ENCODE results near the gene ALG14.
A peak's percentile ranks its signal among the peaks of the same experiment; 100 is the strongest.
"Not testable (repeated sequence)": the region's sequence is repeated elsewhere in the genome, so short reads cannot be mapped to it uniquely, and the experiment has no call there.

The ALG14 gene

GRCh38 chr1:95021805-95022643 lies 50.7 kb downstream of the ALG14 start:
- Mint-ChIP-seq H3K36me3 (peaks cover 12 to 22% of the 10 kb centered on the region in 2 donors), H3K27ac (no peak overlapping the region), H3K9me3 (peaks cover 0 to 2% of the 10 kb centered on the region in 2 donors), H3K27me3 (no peaks in the 10 kb centered on the region), H3K4me1 (peaks cover 7 to 11% of the 10 kb centered on the region in 2 donors), H3K4me3 (no peak overlapping the region)
- DNase-seq = no peak
- ATAC-seq (replicated peaks) = no peak

GRCh38 chr1:95021119-95021518 lies 51.6 kb downstream of the ALG14 start:
- H3K27me3 Mint-ChIP-seq = no peaks in the 10 kb centered on the region
- DNase-seq = no peak
- no peak overlapping the region for H3K27ac Mint-ChIP-seq
- peaks cover 9 to 11% of the 10 kb centered on the region in 2 donors for H3K4me1 Mint-ChIP-seq
- H3K4me3 Mint-ChIP-seq = no peak overlapping the region
- peaks cover 0 to 1% of the 10 kb centered on the region in 2 donors for H3K9me3 Mint-ChIP-seq
- H3K36me3 Mint-ChIP-seq = peaks cover 8 to 18% of the 10 kb centered on the region in 2 donors
- ATAC-seq (replicated peaks) = no peak

- H3K9me3 Mint-ChIP-seq; ATAC-seq (replicated peaks); H3K27ac Mint-ChIP-seq; DNase-seq; H3K27me3 Mint-ChIP-seq; H3K4me3 Mint-ChIP-seq: not testable (repeated sequence)
- peaks cover 2 to 12% of the 10 kb centered on the region in 2 donors for H3K36me3 Mint-ChIP-seq
- peaks cover 13 to 21% of the 10 kb centered on the region in 2 donors for H3K4me1 Mint-ChIP-seq
Measured at GRCh38 chr1:95019466-95019865, 53.3 kb downstream of the ALG14 start.

GRCh38 chr1:95018602-95019369 lies 54.0 kb downstream of the ALG14 start:
- H3K27ac Mint-ChIP-seq = no peak overlapping the region
- H3K4me1 Mint-ChIP-seq = peaks cover 13 to 21% of the 10 kb centered on the region in 2 donors
- no peaks in the 10 kb centered on the region for H3K27me3 Mint-ChIP-seq
- ATAC-seq (replicated peaks) (no peak), DNase-seq (no peak)
- H3K9me3 Mint-ChIP-seq = no peaks in the 10 kb centered on the region
- H3K4me3 Mint-ChIP-seq = no peak overlapping the region
- peaks cover 1 to 8% of the 10 kb centered on the region in 2 donors for H3K36me3 Mint-ChIP-seq

- peaks cover 1 to 7% of the 10 kb centered on the region in 2 donors for H3K36me3 Mint-ChIP-seq
- DNase-seq (no peak), ATAC-seq (replicated peaks) (no peak)
- H3K9me3 Mint-ChIP-seq = no peaks in the 10 kb centered on the region
- H3K27ac Mint-ChIP-seq = no peak overlapping the region
- no peaks in the 10 kb centered on the region for H3K27me3 Mint-ChIP-seq
- no peak overlapping the region for H3K4me3 Mint-ChIP-seq
- H3K4me1 Mint-ChIP-seq = peaks cover 13 to 21% of the 10 kb centered on the region in 2 donors
Measured at GRCh38 chr1:95017775-95018174, 55.0 kb downstream of the ALG14 start.

GRCh38 chr1:95015076-95015475 lies 57.7 kb downstream of the ALG14 start:
- no peak overlapping the region for H3K4me3 Mint-ChIP-seq
- H3K4me1 Mint-ChIP-seq = peaks cover 13 to 21% of the 10 kb centered on the region in 2 donors
- no peak for DNase-seq
- no peaks in the 10 kb centered on the region for H3K9me3 Mint-ChIP-seq
- no peaks in the 10 kb centered on the region for H3K27me3 Mint-ChIP-seq
- H3K36me3 Mint-ChIP-seq = peaks cover 1 to 4% of the 10 kb centered on the region in 2 donors
- no peak for ATAC-seq (replicated peaks)
- no peak overlapping the region for H3K27ac Mint-ChIP-seq

- H3K27me3 Mint-ChIP-seq = no peaks in the 10 kb centered on the region
- peaks cover 13 to 21% of the 10 kb centered on the region in 2 donors for H3K4me1 Mint-ChIP-seq
- no peak overlapping the region for H3K4me3 Mint-ChIP-seq
- H3K27ac Mint-ChIP-seq = no peak overlapping the region
- no peak for ATAC-seq (replicated peaks)
- H3K36me3 Mint-ChIP-seq = peaks cover 1 to 4% of the 10 kb centered on the region in 2 donors
- H3K9me3 Mint-ChIP-seq = no peaks in the 10 kb centered on the region
- DNase-seq = no peak
Measured at GRCh38 chr1:95013950-95014574, 58.7 kb downstream of the ALG14 start.

GRCh38 chr1:95012389-95012788 lies 60.4 kb downstream of the ALG14 start:
- H3K4me1 Mint-ChIP-seq = peaks cover 9 to 13% of the 10 kb centered on the region in 2 donors
- DNase-seq (no peak), ATAC-seq (replicated peaks) (no peak)
- no peak overlapping the region for H3K4me3 Mint-ChIP-seq
- peaks cover under 1 to 4% of the 10 kb centered on the region in 2 donors for H3K36me3 Mint-ChIP-seq
- no peaks in the 10 kb centered on the region for H3K27me3 Mint-ChIP-seq
- H3K27ac Mint-ChIP-seq = no peak overlapping the region
- no peaks in the 10 kb centered on the region for H3K9me3 Mint-ChIP-seq

- Mint-ChIP-seq H3K9me3 (no peaks in the 10 kb centered on the region), H3K36me3 (peaks cover 0 to under 1% of the 10 kb centered on the region in 2 donors), H3K27ac (no peak overlapping the region), H3K4me3 (no peak overlapping the region), H3K4me1 (peaks cover under 1 to 5% of the 10 kb centered on the region in 2 donors), H3K27me3 (no peaks in the 10 kb centered on the region)
- ATAC-seq (replicated peaks) (no peak), DNase-seq (no peak)
Measured at GRCh38 chr1:95010158-95010557, 62.6 kb downstream of the ALG14 start.

GRCh38 chr1:95007687-95008086 lies 65.1 kb downstream of the ALG14 start:
- no peaks in the 10 kb centered on the region for H3K9me3 Mint-ChIP-seq

GRCh38 chr1:95006681-95007080 lies 66.1 kb downstream of the ALG14 start:
- no peak overlapping the region for H3K4me3 Mint-ChIP-seq
- no peaks in the 10 kb centered on the region for H3K27me3 Mint-ChIP-seq
- peaks cover 4 to 5% of the 10 kb centered on the region in 2 donors for H3K36me3 Mint-ChIP-seq
- DNase-seq = no peak
- no peak for ATAC-seq (replicated peaks)
- peaks cover 0 to 7% of the 10 kb centered on the region in 2 donors for H3K4me1 Mint-ChIP-seq
- H3K9me3 Mint-ChIP-seq = no peaks in the 10 kb centered on the region
- H3K27ac Mint-ChIP-seq = no peak overlapping the region

More at GRCh38 chr1:95007687-95008086, 65.1 kb downstream of the ALG14 start:
- no peak overlapping the region for H3K27ac Mint-ChIP-seq
- no peaks in the 10 kb centered on the region for H3K36me3 Mint-ChIP-seq
- H3K27me3 Mint-ChIP-seq = no peaks in the 10 kb centered on the region
- DNase-seq = no peak
- H3K4me3 Mint-ChIP-seq = no peak overlapping the region
- peaks cover 0 to 7% of the 10 kb centered on the region in 2 donors for H3K4me1 Mint-ChIP-seq
- no peak for ATAC-seq (replicated peaks)

- peaks cover 4 to 7% of the 10 kb centered on the region in 2 donors for H3K36me3 Mint-ChIP-seq
- no peak for ATAC-seq (replicated peaks)
- no peaks in the 10 kb centered on the region for H3K27me3 Mint-ChIP-seq
- no peaks in the 10 kb centered on the region for H3K9me3 Mint-ChIP-seq
- DNase-seq = no peak
- peaks cover 0 to 7% of the 10 kb centered on the region in 2 donors for H3K4me1 Mint-ChIP-seq
- no peak overlapping the region for H3K4me3 Mint-ChIP-seq
- H3K27ac Mint-ChIP-seq = no peak overlapping the region
Measured at GRCh38 chr1:95005584-95005983, 67.2 kb downstream of the ALG14 start.

- Mint-ChIP-seq H3K4me3 (no peak overlapping the region), H3K27me3 (no peaks in the 10 kb centered on the region), H3K9me3 (no peaks in the 10 kb centered on the region), H3K4me1 (peaks cover 0 to 7% of the 10 kb centered on the region in 2 donors), H3K27ac (no peak overlapping the region), H3K36me3 (peaks cover 4 to 10% of the 10 kb centered on the region in 2 donors)
- DNase-seq (no peak), ATAC-seq (replicated peaks) (peak; percentile 43 to 50)
Measured at GRCh38 chr1:95004013-95004412, 68.7 kb downstream of the ALG14 start.

GRCh38 chr1:95003433-95003738 lies 69.4 kb downstream of the ALG14 start:
- DNase-seq (no peak), ATAC-seq (replicated peaks) (no peak)
- H3K27ac Mint-ChIP-seq = no peak overlapping the region
- peaks cover 0 to 7% of the 10 kb centered on the region in 2 donors for H3K4me1 Mint-ChIP-seq
- H3K4me3 Mint-ChIP-seq = no peak overlapping the region
- H3K27me3 Mint-ChIP-seq = no peaks in the 10 kb centered on the region
- no peaks in the 10 kb centered on the region for H3K9me3 Mint-ChIP-seq
- H3K36me3 Mint-ChIP-seq = peaks cover 4 to 10% of the 10 kb centered on the region in 2 donors

All from stimulated activated naive B cell treated with anti-CD40 and anti-IgM and Interleukin-4, amounts not matched to agents 10 μg/mL and 1 μg/mL and 100 μg/mL, for 72 hours (primary cell).